SKM-1 treated with dmso at 0.1 percent for 144 hours (cell line): ENCODE data around the gene ICOS.

Source experiments
- DNase-seq: peaks from one replicate; lab custom pipeline; 2025; ENCODE audit not compliant: unreplicated experiment; lab: John Stamatoyannopoulos, UW

ICOS gene

GRCh38 chr2:204005940-204006721 lies 69.6 kb downstream of the ICOS start:
- DNase-seq: no peak

DNA sequence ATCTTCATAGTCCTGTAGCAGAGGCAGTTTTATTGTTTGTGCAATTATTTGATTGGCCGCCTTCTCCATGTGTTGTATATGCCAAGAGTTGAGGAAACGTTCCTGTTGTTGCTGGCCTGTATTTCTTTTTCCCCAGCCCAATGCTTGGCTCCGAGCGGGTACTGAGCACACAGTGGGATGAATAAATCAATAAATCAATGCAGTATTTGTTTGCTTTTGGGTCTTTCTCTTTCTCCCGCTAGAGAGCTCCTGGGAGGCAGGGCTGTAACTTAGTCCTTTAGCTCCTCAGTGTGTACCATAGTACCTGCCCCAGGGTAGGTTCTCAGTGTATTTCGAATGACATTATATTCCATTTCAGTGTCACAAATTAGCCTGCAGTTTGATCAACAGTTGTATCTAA lies 71.8 kb downstream of the ICOS start:
- DNase-seq: no peak

- no peak for DNase-seq
These were observed 74.3 kb downstream of the ICOS start for GRCh38 chr2:204010628-204011560.
